ENCODE measurements around the gene FOXP2.
A peak's percentile ranks its signal among the peaks of the same experiment; 100 is the strongest.

FOXP2 gene

DNA sequence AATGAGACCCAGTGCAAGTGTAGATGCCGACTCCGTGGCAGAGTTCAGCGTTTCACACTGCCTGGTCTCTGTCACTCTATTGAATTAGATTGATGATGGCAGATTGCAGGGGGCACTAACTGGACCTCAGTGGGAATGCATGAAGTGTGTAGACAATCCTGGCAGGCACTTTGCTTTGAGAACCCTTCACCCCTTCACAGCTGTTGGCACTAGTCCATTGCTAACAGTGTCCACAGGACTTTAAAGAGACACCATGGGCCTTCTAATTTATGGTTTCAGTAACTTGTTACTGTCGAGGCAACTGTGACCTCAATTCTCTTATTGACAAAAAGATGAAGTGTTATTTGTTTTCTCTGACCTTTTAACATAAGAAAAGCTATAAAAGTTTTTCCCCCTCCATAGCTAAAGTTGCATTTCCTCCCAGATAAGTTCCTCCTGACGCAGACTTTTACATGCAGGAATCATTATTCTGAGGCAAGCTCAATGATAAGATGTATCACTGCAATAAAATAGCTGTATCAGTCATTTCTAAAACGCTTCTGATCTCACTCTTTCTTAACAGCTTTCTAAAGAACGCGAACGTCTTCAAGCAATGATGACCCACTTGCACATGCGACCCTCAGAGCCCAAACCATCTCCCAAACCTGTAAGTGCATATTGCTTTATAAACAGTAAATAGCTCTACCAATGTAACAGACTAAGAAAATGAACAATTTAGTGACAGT is 238.9 kb downstream of the FOXP2 start:
- TF ChIP-seq, protein P1, sequence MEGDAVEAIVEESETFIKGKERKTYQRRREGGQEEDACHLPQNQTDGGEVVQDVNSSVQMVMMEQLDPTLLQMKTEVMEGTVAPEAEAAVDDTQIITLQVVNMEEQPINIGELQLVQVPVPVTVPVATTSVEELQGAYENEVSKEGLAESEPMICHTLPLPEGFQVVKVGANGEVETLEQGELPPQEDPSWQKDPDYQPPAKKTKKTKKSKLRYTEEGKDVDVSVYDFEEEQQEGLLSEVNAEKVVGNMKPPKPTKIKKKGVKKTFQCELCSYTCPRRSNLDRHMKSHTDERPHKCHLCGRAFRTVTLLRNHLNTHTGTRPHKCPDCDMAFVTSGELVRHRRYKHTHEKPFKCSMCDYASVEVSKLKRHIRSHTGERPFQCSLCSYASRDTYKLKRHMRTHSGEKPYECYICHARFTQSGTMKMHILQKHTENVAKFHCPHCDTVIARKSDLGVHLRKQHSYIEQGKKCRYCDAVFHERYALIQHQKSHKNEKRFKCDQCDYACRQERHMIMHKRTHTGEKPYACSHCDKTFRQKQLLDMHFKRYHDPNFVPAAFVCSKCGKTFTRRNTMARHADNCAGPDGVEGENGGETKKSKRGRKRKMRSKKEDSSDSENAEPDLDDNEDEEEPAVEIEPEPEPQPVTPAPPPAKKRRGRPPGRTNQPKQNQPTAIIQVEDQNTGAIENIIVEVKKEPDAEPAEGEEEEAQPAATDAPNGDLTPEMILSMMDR (IDR thresholded peaks at IDR 0.05; ENCODE audit: low read depth, low read length), result no peak
- peak; percentile 25 for DNase-seq (ENCODE audit: low read depth, low spot score)
- in situ Hi-C loops (cut with HindIII; ENCODE audit: low sequenced_read_pairs), result no loop called here
- no peak overlapping the region for H3K4me3 ChIP-seq (ENCODE audit: low read depth, low read length)

DNA sequence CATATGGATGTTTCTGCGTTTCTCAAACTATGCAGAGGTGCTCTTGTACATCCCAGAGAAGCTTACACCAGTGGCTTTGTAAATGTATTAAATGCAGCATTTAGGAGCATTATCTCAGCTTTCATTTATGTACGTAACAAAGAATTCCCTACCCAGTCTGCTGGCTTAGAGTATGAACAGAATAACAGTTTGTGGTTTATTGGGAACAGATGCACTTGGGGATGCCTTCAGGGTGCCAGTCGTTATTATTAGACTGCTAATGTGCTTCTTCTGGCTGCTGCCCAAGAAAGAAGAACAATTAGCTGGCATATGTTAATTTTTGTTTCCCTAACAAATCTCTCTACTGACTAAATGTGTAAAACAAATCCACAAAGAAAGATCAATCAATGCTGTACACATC is 241.9 kb downstream of the FOXP2 start:
- TF ChIP-seq, protein P1 (IDR thresholded peaks at IDR 0.05; ENCODE audit: low read depth, low read length), result no peak
- in situ Hi-C loops (cut with HindIII; ENCODE audit: low sequenced_read_pairs), result no loop called here

DNA sequence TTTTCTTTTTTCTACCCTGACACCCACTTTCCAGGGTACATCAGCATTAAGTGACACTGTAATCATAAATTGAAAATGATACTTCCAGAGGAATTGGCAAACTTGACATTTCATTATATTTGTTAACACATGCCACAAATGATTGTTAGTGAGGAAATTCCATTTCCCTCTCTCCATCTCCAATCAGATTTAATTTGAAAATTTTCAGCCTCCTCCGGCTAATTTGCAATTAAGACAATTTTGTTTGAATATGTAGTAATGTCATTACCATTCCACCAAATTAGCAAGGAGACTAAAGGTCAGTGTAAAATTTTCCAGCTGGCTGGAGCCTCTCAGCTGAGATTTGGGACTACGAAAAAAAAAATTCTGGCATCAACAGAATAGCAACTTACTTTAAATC is 242.7 kb downstream of the FOXP2 start:
- no peak overlapping the region for H3K4me3 ChIP-seq (ENCODE audit: low read depth, low read length)
- no peak for DNase-seq (ENCODE audit: low read depth, low spot score)
- in situ Hi-C loops (cut with HindIII; ENCODE audit: low sequenced_read_pairs), result no loop called here
- TF ChIP-seq, protein P1 (IDR thresholded peaks at IDR 0.05; ENCODE audit: low read depth, low read length), result no peak

More for the DNA sequence above, 241.9 kb downstream of the FOXP2 start:
- no peak overlapping the region for H3K4me3 ChIP-seq (ENCODE audit: low read depth, low read length)
- DNase-seq (ENCODE audit: low read depth, low spot score), result no peak

DNA sequence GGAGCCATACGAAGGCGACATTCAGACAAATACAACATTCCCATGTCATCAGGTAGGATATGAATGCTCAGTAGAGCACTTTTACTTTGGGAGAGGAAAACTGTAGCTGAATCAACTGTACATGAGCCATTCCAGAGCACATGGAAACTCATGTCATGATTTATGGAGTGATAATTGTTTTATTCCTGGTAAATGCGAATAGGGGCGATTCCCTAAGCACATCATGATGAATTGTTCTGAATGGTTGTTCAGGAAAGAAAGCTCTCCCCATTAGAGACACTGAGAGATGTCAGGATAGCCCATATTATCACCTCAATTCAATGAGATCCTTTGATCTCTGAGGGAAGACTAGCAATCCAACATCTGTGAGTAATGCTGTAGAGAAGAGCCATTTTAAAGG is 243.6 kb downstream of the FOXP2 start:
- DNase-seq (ENCODE audit: low read depth, low spot score), result no peak
- in situ Hi-C loops (cut with HindIII; ENCODE audit: low sequenced_read_pairs), result no loop called here
- no peak overlapping the region for H3K4me3 ChIP-seq (ENCODE audit: low read depth, low read length)
- TF ChIP-seq, protein P1 (IDR thresholded peaks at IDR 0.05; ENCODE audit: low read depth, low read length), result no peak

DNA sequence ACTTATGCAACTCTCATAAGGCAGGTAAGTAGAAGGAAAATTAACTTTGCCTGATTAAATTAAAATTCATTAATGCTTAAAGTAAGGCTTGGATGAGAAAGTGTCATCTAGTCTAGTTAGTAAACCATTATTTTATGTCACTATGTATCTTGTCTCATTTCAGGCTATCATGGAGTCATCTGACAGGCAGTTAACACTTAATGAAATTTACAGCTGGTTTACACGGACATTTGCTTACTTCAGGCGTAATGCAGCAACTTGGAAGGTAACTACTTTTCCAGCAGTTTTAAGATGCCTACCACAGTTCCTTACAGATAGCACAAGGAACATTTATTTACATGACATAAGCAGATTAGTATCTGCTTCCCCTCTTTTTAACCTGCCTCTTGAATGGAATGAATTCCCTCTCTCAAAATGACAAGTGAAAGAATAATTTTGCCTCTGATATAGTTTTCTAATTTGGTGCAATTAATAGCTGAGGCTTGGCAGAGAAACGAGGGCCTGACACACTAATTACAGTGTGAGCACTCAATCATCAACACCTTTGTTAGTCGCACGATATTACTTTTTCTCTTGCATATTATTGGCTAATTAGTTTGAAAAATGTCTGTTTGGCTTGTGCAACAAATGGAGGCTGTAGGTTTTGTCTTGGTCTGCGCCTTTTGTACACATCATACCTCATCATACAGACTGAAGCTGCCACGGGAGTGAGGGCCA is 245.0 kb downstream of the FOXP2 start:
- in situ Hi-C loops (cut with HindIII; ENCODE audit: low sequenced_read_pairs), result no loop called here
- H3K4me3 ChIP-seq (ENCODE audit: low read depth, low read length), result no peak overlapping the region

DNA sequence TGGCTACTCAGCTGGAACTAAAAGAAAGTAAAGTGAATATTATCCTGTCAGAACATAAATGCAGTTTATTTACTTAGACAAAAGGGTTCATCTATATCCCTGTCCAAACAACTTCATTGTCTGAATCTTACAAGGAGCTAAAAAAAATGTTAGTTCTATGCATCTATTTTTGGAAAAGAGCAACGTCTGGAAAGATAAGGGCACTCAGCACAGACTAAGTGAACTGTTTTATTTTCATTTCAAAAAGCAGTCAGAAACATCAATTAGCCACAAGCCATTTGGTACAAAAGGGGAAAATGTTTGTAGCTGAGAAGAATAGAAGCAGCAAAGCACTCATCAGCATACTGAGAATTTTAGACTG is 245.5 kb downstream of the FOXP2 start:
- no peak for DNase-seq (ENCODE audit: low read depth, low spot score)

More for the DNA sequence above, 245.0 kb downstream of the FOXP2 start:
- TF ChIP-seq, protein P1 (IDR thresholded peaks at IDR 0.05; ENCODE audit: low read depth, low read length), result no peak
- DNase-seq (ENCODE audit: low read depth, low spot score), result no peak

More for the DNA sequence above, 245.5 kb downstream of the FOXP2 start:
- TF ChIP-seq, protein P1 (IDR thresholded peaks at IDR 0.05; ENCODE audit: low read depth, low read length), result no peak
- in situ Hi-C loops (cut with HindIII; ENCODE audit: low sequenced_read_pairs), result no loop called here
- no peak overlapping the region for H3K4me3 ChIP-seq (ENCODE audit: low read depth, low read length)

Measured in astrocyte of the spinal cord (primary cell).